Effector memory CD8-positive, alpha-beta T cell (primary cell): ENCODE data around the gene GDAP1L1.
A peak's percentile ranks its signal among the peaks of the same experiment; 100 is the strongest.

Experiments used
- ATAC-seq: fragments of 150-1000 bp; cut with Tn5 transposase; replicated peaks from 2 replicates; pipeline ENCODE4 v1.10.0; 2021; ENCODE audit warnings: mild to moderate bottlenecking, moderate library complexity
- DNase-seq, 3 experiments: peaks; one replicate each; pipeline ENCODE4 v3.0.0; 2021
- H3K27ac Mint-ChIP-seq, 2 donors: one replicate each; pipeline ENCODE4 v1.8.0; 2022; ENCODE audit warnings: mild to moderate bottlenecking in 2 of 2, mixed read lengths in 2 of 2, moderate library complexity in 2 of 2
- H3K27me3 Mint-ChIP-seq, 2 donors: one replicate each; pipeline ENCODE4 v1.8.0; 2022; ENCODE audit warnings: mixed read lengths in 2 of 2
- H3K36me3 Mint-ChIP-seq: one replicate; pipeline ENCODE4 v1.8.0; 2022; ENCODE audit warnings: mild to moderate bottlenecking, moderate library complexity, mixed read lengths; ENCODE audit not compliant: insufficient read depth
- H3K4me1 Mint-ChIP-seq, 2 donors: one replicate each; pipeline ENCODE4 v1.8.0; 2022; ENCODE audit warnings: low read depth in 2 of 2, mixed read lengths in 2 of 2
- H3K4me3 Mint-ChIP-seq, 2 donors: one replicate each; pipeline ENCODE4 v1.8.0; 2022; ENCODE audit warnings: mild to moderate bottlenecking in 2 of 2, mixed read lengths in 2 of 2, moderate library complexity in 2 of 2
- H3K9me3 Mint-ChIP-seq, 2 donors: one replicate each; pipeline ENCODE4 v1.8.0; 2022; ENCODE audit warnings: mixed read lengths in 2 of 2
- total RNA-seq, 9 experiments: gene quantifications; one replicate each; lab custom pipeline; 2026; lab: John Stamatoyannopoulos, UW

Gene GDAP1L1
- total RNA-seq = 0 to 0.07 (median 0) reads per million in 9 experiments

- no peak within 1 kb of the TSS for H3K27ac Mint-ChIP-seq
- no peaks in the 10 kb centered on the region for H3K9me3 Mint-ChIP-seq
- H3K27me3 Mint-ChIP-seq = peaks cover 24 to 29% of the 10 kb centered on the region in 2 donors
- DNase-seq (no peak), ATAC-seq (no peak)
- H3K36me3 Mint-ChIP-seq = no peaks in the 10 kb centered on the region
- peaks cover 1 to 8% of the 10 kb centered on the region in 2 donors for H3K4me1 Mint-ChIP-seq
- peak within 1 kb of the TSS; percentile 48 to 59 for H3K4me3 Mint-ChIP-seq
Observed at GRCh38 chr20:44247131-44247571, at the start of gene GDAP1L1. GDAP1L1 (plus strand) TSS chr20:44247308; CDS start chr20:44247335, 27 bp downstream.

- peaks cover 16 to 23% of the 10 kb centered on the region in 2 donors for H3K4me1 Mint-ChIP-seq
- H3K36me3 Mint-ChIP-seq = peaks cover 67% of the 10 kb centered on the region
- H3K9me3 Mint-ChIP-seq = no peaks in the 10 kb centered on the region
- ATAC-seq (peak; percentile 86), DNase-seq (no peak)
- peak overlapping the region in 1 of 2 donors; percentile 43 for H3K4me3 Mint-ChIP-seq
- H3K27me3 Mint-ChIP-seq = no peaks in the 10 kb centered on the region
- no peak overlapping the region for H3K27ac Mint-ChIP-seq
Observed at GRCh38 chr20:44198872-44199271, 48.2 kb upstream of the GDAP1L1 start.

GRCh38 chr20:44199877-44200276 is 47.2 kb upstream of the GDAP1L1 start:
- Mint-ChIP-seq H3K27ac (peak overlapping the region; percentile 42 to 61), H3K4me3 (no peak overlapping the region), H3K27me3 (no peaks in the 10 kb centered on the region), H3K9me3 (no peaks in the 10 kb centered on the region), H3K36me3 (peaks cover 72% of the 10 kb centered on the region), H3K4me1 (peaks cover 16 to 23% of the 10 kb centered on the region in 2 donors)
- DNase-seq (no peak), ATAC-seq (no peak)

GRCh38 chr20:44200371-44200770 is 46.7 kb upstream of the GDAP1L1 start:
- DNase-seq = no peak
- Mint-ChIP-seq H3K36me3 (peaks cover 76% of the 10 kb centered on the region), H3K4me1 (peaks cover 16 to 23% of the 10 kb centered on the region in 2 donors), H3K27me3 (no peaks in the 10 kb centered on the region), H3K9me3 (no peaks in the 10 kb centered on the region), H3K4me3 (no peak overlapping the region), H3K27ac (peak overlapping the region in 1 of 2 donors; percentile 42)
- ATAC-seq = no peak

GRCh38 chr20:44200983-44201382 is 46.1 kb upstream of the GDAP1L1 start:
- no peaks in the 10 kb centered on the region for H3K27me3 Mint-ChIP-seq
- H3K4me3 Mint-ChIP-seq = no peak overlapping the region
- H3K4me1 Mint-ChIP-seq = peaks cover 16 to 23% of the 10 kb centered on the region in 2 donors
- ATAC-seq (no peak), DNase-seq (no peak)
- peaks cover 77% of the 10 kb centered on the region for H3K36me3 Mint-ChIP-seq
- no peak overlapping the region for H3K27ac Mint-ChIP-seq
- H3K9me3 Mint-ChIP-seq = no peaks in the 10 kb centered on the region

- H3K36me3 Mint-ChIP-seq = peaks cover 62% of the 10 kb centered on the region
- H3K27ac Mint-ChIP-seq = peak overlapping the region in 1 of 2 donors; percentile 70
- no peaks in the 10 kb centered on the region for H3K9me3 Mint-ChIP-seq
- peaks cover 20 to 30% of the 10 kb centered on the region in 2 donors for H3K4me1 Mint-ChIP-seq
- DNase-seq = no peak
- H3K27me3 Mint-ChIP-seq = no peaks in the 10 kb centered on the region
- ATAC-seq = no peak
- H3K4me3 Mint-ChIP-seq = no peak overlapping the region
Observed at GRCh38 chr20:44203161-44203560, 43.9 kb upstream of the GDAP1L1 start.

- Mint-ChIP-seq H3K9me3 (no peaks in the 10 kb centered on the region), H3K27ac (no peak overlapping the region), H3K36me3 (peaks cover 56% of the 10 kb centered on the region), H3K4me1 (peaks cover 25 to 34% of the 10 kb centered on the region in 2 donors), H3K4me3 (no peak overlapping the region), H3K27me3 (no peaks in the 10 kb centered on the region)
- ATAC-seq (no peak), DNase-seq (no peak)
Observed at GRCh38 chr20:44204156-44204831, 42.8 kb upstream of the GDAP1L1 start.

GRCh38 chr20:44204832-44205215 is 42.3 kb upstream of the GDAP1L1 start:
- Mint-ChIP-seq H3K4me3 (no peak overlapping the region), H3K27me3 (no peaks in the 10 kb centered on the region), H3K27ac (no peak overlapping the region)

GRCh38 chr20:44206132-44206531 is 41.0 kb upstream of the GDAP1L1 start:
- H3K4me3 Mint-ChIP-seq = no peak overlapping the region
- DNase-seq = no peak
- no peaks in the 10 kb centered on the region for H3K27me3 Mint-ChIP-seq
- H3K9me3 Mint-ChIP-seq = no peaks in the 10 kb centered on the region
- peaks cover 28 to 40% of the 10 kb centered on the region in 2 donors for H3K4me1 Mint-ChIP-seq
- H3K27ac Mint-ChIP-seq = peak overlapping the region in 1 of 2 donors; percentile 17
- no peak for ATAC-seq
- H3K36me3 Mint-ChIP-seq = peaks cover 62% of the 10 kb centered on the region

More at GRCh38 chr20:44204832-44205215, 42.3 kb upstream of the GDAP1L1 start:
- H3K4me1 Mint-ChIP-seq = peaks cover 29 to 35% of the 10 kb centered on the region in 2 donors
- no peak for ATAC-seq
- H3K36me3 Mint-ChIP-seq = peaks cover 62% of the 10 kb centered on the region
- no peak for DNase-seq
- no peaks in the 10 kb centered on the region for H3K9me3 Mint-ChIP-seq

- DNase-seq = no peak
- Mint-ChIP-seq H3K9me3 (no peaks in the 10 kb centered on the region), H3K27ac (peak overlapping the region in 1 of 2 donors; percentile 35), H3K27me3 (no peaks in the 10 kb centered on the region), H3K4me1 (peaks cover 32 to 45% of the 10 kb centered on the region in 2 donors), H3K4me3 (peak overlapping the region in 1 of 2 donors; percentile 36), H3K36me3 (peaks cover 58% of the 10 kb centered on the region)
- ATAC-seq = no peak
Observed at GRCh38 chr20:44207126-44207723, 39.9 kb upstream of the GDAP1L1 start.

GRCh38 chr20:44208165-44208564 is 38.9 kb upstream of the GDAP1L1 start:
- ATAC-seq (no peak), DNase-seq (no peak)
- Mint-ChIP-seq H3K27ac (no peak overlapping the region), H3K27me3 (no peaks in the 10 kb centered on the region), H3K4me3 (peak overlapping the region; percentile 98 to 99), H3K36me3 (peaks cover 51% of the 10 kb centered on the region), H3K4me1 (peaks cover 32 to 42% of the 10 kb centered on the region in 2 donors), H3K9me3 (no peaks in the 10 kb centered on the region)

GRCh38 chr20:44208770-44209169 is 38.3 kb upstream of the GDAP1L1 start:
- H3K4me1 Mint-ChIP-seq = peaks cover 32 to 42% of the 10 kb centered on the region in 2 donors

GRCh38 chr20:44209686-44210405 is 37.3 kb upstream of the GDAP1L1 start:
- H3K9me3 Mint-ChIP-seq = no peaks in the 10 kb centered on the region
- H3K27ac Mint-ChIP-seq = peak overlapping the region; percentile 98
- peaks cover 32 to 42% of the 10 kb centered on the region in 2 donors for H3K4me1 Mint-ChIP-seq
- ATAC-seq (no peak), DNase-seq (no peak)
- H3K4me3 Mint-ChIP-seq = peak overlapping the region; percentile 98 to 99
- H3K27me3 Mint-ChIP-seq = no peaks in the 10 kb centered on the region
- H3K36me3 Mint-ChIP-seq = peaks cover 43% of the 10 kb centered on the region

More at GRCh38 chr20:44208770-44209169, 38.3 kb upstream of the GDAP1L1 start:
- Mint-ChIP-seq H3K4me3 (peak overlapping the region; percentile 98 to 99), H3K36me3 (peaks cover 51% of the 10 kb centered on the region), H3K27ac (peak overlapping the region; percentile 98), H3K27me3 (no peaks in the 10 kb centered on the region), H3K9me3 (no peaks in the 10 kb centered on the region)
- DNase-seq (no peak), ATAC-seq (no peak)
